HG03442 (cell line): ENCODE measurements around the gene NUP160.
"Not testable (repeated sequence)": the region's sequence is repeated elsewhere in the genome, so short reads cannot be mapped to it uniquely, and the experiment has no call there.

Source experiments
- ATAC-seq: cut with Tn5 transposase; IDR thresholded peaks from one replicate; pipeline ENCODE4 v1.9.1; 2021; ENCODE audit warnings: mild to moderate bottlenecking, moderate library complexity; ENCODE audit not compliant: unreplicated experiment

Gene NUP160

GRCh38 chr11:47847892-47848699 is at the start of gene NUP160:
TSS of gene NUP160 (minus strand) at chr11:47848350. CDS start at chr11:47848318, 32 bp downstream.
- peak; percentile 77 for ATAC-seq

GRCh38 chr11:47896199-47896598 is 48.0 kb upstream of the NUP160 start:
- ATAC-seq: no peak

GRCh38 chr11:47895035-47895434 is 46.9 kb upstream of the NUP160 start:
- no peak for ATAC-seq

- not testable (repeated sequence) for ATAC-seq
Measured at GRCh38 chr11:47892546-47893276, 44.6 kb upstream of the NUP160 start.

GRCh38 chr11:47891886-47892285 is 43.7 kb upstream of the NUP160 start:
- ATAC-seq: no peak

GRCh38 chr11:47889714-47890441 is 41.7 kb upstream of the NUP160 start:
- no peak for ATAC-seq

GRCh38 chr11:47887910-47888569 is 39.9 kb upstream of the NUP160 start:
- no peak for ATAC-seq

- ATAC-seq: no peak
Measured at GRCh38 chr11:47886096-47886495, 37.9 kb upstream of the NUP160 start.

GRCh38 chr11:47882437-47882836 is 34.3 kb upstream of the NUP160 start:
- not testable (repeated sequence) for ATAC-seq

GRCh38 chr11:47881145-47881544 is 33.0 kb upstream of the NUP160 start:
- no peak for ATAC-seq

GRCh38 chr11:47879259-47880158 is 31.4 kb upstream of the NUP160 start:
- peak; percentile 43 for ATAC-seq

- not testable (repeated sequence) for ATAC-seq
Measured at GRCh38 chr11:47875858-47876257, 27.7 kb upstream of the NUP160 start.

- ATAC-seq: no peak
Measured at GRCh38 chr11:47870404-47870803, 22.3 kb upstream of the NUP160 start.

- ATAC-seq: no peak
Measured at GRCh38 chr11:47869544-47870393, 21.6 kb upstream of the NUP160 start.

GRCh38 chr11:47867823-47868222 is 19.7 kb upstream of the NUP160 start:
- ATAC-seq: no peak

GRCh38 chr11:47866892-47867291 is 18.7 kb upstream of the NUP160 start:
- ATAC-seq: not testable (repeated sequence)

- ATAC-seq: no peak
Measured at GRCh38 chr11:47864901-47865300, 16.8 kb upstream of the NUP160 start.

GRCh38 chr11:47863898-47864430 is 15.8 kb upstream of the NUP160 start:
- no peak for ATAC-seq
